ENCODE results near the gene PLK3.

DNA sequence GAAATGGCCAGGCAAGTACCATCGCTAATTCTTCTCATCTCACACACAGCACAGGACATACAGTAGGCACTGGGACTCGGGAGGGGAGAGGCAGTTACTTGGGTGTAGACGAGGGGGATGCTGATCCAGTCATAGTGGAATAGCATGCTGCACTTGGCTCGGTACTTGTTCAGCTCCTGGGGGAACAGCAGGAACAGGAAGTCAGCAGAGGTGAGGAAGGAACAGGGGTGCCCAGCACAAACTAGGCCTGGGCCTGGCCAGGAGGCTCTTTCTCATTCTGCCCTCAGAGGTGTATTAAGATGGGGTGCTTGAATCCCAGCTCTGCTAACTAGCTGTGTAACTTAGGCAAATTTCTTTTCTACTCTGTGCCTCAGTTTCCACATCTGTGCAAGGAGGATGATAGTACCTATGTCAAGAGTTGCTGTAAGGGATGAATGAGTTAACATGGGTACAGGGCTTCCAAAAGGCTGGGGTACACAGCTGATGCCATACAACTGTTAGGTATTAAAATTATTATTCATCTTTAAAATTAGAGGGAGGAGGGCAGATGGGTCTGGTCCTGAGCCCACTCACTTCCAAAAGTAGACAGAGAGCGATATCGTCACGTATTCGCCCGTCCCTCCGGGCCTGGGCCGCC is 14.6 kb upstream of the PLK3 start:
- TF ChIP-seq, protein P1, sequence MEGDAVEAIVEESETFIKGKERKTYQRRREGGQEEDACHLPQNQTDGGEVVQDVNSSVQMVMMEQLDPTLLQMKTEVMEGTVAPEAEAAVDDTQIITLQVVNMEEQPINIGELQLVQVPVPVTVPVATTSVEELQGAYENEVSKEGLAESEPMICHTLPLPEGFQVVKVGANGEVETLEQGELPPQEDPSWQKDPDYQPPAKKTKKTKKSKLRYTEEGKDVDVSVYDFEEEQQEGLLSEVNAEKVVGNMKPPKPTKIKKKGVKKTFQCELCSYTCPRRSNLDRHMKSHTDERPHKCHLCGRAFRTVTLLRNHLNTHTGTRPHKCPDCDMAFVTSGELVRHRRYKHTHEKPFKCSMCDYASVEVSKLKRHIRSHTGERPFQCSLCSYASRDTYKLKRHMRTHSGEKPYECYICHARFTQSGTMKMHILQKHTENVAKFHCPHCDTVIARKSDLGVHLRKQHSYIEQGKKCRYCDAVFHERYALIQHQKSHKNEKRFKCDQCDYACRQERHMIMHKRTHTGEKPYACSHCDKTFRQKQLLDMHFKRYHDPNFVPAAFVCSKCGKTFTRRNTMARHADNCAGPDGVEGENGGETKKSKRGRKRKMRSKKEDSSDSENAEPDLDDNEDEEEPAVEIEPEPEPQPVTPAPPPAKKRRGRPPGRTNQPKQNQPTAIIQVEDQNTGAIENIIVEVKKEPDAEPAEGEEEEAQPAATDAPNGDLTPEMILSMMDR (IDR thresholded peaks at IDR 0.05), result no peak
- TF ChIP-seq POLR2A (IDR thresholded peaks at IDR 0.05), result no peak
- TF ChIP-seq POLR2AphosphoS5 (IDR thresholded peaks at IDR 0.05), result no peak
- no peak for TF ChIP-seq EP300 (IDR thresholded peaks at IDR 0.05; ENCODE audit: low read depth)

All from transverse colon (tissue), 4 donors.